ENCODE results near the gene GALNT18. TPM values are rescaled to one million over a fixed set of nuclear protein-coding genes. Genes with fewer than 3 reads are reported as not detected.

GALNT18 gene
- total RNA-seq, 2 experiments from 2014 or later: 0.69 to 0.71 TPM

DNA sequence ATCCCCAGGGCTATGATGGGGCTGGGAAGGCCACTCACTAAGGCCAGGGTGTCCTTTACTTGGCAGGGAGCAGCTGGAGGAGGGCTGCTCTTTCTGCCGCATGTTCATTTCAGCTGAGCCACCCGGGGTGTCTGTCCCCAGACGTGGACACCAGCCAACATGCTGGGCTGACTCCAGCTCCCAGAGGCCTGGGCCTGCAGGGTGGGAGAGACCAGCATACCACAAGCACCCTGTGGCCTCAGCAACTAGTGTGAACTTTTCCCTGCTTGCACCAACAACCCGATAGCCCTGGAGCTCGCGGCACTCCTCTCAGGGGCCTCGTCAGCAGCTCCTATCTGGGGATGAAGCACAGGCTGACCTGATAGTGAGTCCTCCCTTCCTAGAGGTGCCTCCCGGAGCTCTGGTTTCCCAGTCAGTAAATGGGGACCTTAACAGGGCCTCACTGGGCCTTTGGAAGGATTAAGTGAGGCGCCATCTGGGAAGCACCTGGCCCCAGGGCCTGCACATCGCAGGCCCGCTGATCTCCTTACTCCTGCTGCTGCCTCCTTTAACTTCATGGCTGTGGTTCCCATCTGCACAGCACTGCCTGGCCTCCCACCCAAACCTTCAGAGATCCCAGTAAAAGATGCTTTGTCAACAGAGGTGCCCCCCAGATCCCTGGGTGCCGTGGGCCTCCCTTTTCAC lies 83.4 kb downstream of the GALNT18 start:
- ChIA-PET CTCF (interaction anchor here (1.4 kb wide), 1 partner anchor 9 kb away, joined by 5 read pairs; no protein-coding TSS in a partner anchor), POLR2A (no interaction called here)
- no peak for DNase-seq
- Mint-ChIP-seq H3K36me3 (ENCODE audit: low read depth) (no peaks in the 10 kb centered on the region), H3K27ac (no peak overlapping the region), H3K4me1 (no peaks in the 10 kb centered on the region), H3K27me3 (no peaks in the 10 kb centered on the region), H3K4me3 (no peak overlapping the region), H3K9me3 (no peaks in the 10 kb centered on the region)

DNA sequence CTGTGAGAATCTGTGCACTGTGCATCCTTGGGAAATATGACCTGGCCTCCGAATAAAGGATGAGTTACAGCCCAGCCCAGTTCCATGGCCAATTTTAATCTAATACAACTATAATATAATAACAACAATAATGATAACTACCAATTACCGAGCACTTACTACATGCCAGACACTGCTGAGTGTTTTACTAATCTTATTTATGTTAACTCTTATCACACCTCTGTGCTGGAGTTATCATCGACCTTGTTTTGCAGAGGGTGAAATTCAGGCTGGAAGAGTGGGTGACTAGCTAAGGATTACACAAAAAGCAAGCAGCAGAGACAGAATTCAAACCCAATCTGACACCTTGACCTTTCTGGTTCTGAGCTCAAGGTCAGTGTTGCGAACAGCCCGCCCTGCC lies 83.9 kb downstream of the GALNT18 start:
- H3K4me3 Mint-ChIP-seq: no peak overlapping the region
- ChIA-PET CTCF (interaction anchor here (0.9 to 1.4 kb wide), 3 partner anchors 9 to 27 kb away, joined by 3 to 5 read pairs (median 4); no protein-coding TSS in a partner anchor), POLR2A (no interaction called here)
- H3K27me3 Mint-ChIP-seq: no peaks in the 10 kb centered on the region
- H3K4me1 Mint-ChIP-seq: no peaks in the 10 kb centered on the region
- no peak for DNase-seq
- H3K36me3 Mint-ChIP-seq (ENCODE audit: low read depth): no peaks in the 10 kb centered on the region
- H3K9me3 Mint-ChIP-seq: no peaks in the 10 kb centered on the region
- no peak overlapping the region for H3K27ac Mint-ChIP-seq

DNA sequence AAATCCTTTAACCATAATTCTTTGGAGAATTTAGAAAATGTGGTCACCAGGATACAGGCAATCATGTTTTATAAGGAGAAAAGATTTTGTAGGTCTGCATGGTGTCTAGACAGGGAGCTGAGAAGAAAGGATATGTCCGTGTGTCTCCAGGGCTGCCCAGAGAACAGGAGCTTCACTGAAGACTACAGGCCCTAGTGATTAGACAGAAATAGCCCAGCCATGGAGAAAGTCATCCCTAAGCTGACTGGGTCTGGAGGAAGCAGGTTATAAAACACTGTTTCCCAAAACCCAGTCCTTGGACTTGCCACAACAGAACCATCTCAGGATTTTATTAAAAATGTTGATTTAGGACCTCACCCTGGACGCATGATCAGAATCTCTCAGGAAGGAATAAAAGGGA lies 84.4 kb downstream of the GALNT18 start:
- no peak overlapping the region for H3K4me3 Mint-ChIP-seq
- H3K27ac Mint-ChIP-seq: no peak overlapping the region
- H3K4me1 Mint-ChIP-seq: no peaks in the 10 kb centered on the region
- ChIA-PET POLR2A (no interaction called here), CTCF (interaction anchor here (0.9 to 1.4 kb wide), 3 partner anchors 8 to 26 kb away, joined by 3 to 5 read pairs (median 4); no protein-coding TSS in a partner anchor)
- H3K36me3 Mint-ChIP-seq (ENCODE audit: low read depth): no peaks in the 10 kb centered on the region
- no peaks in the 10 kb centered on the region for H3K27me3 Mint-ChIP-seq
- H3K9me3 Mint-ChIP-seq: no peaks in the 10 kb centered on the region
- DNase-seq: no peak

DNA sequence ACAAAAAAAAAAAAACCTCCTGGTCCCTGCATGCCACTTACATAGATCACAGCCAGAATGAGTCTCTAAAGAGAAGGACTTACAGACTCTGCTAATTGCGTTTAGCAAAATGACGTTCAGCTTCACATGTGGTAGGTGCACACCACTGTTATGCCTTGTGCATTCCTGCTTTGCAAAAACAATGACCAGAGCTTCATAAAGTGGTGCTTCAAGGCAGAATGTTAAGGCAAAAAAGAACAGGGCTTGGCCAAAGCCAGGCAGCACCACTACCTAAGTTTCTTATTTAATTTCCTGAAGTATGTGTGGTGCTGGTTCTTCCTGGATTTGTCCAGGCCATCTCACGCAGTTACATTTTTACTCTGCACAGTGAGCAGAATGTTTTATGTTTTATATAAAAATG lies 85.2 kb downstream of the GALNT18 start:
- Mint-ChIP-seq H3K36me3 (ENCODE audit: low read depth) (no peaks in the 10 kb centered on the region), H3K4me3 (no peak overlapping the region), H3K27me3 (no peaks in the 10 kb centered on the region), H3K4me1 (no peaks in the 10 kb centered on the region), H3K27ac (no peak overlapping the region), H3K9me3 (no peaks in the 10 kb centered on the region)
- ChIA-PET POLR2A (interaction anchor here (0.6 kb wide), 1 partner anchor 1904 kb away, joined by 4 read pairs; no protein-coding TSS in a partner anchor), CTCF (interaction anchor here (1.1 kb wide), 1 partner anchor 19 kb away, joined by 4 read pairs; no protein-coding TSS in a partner anchor)
- no peak for DNase-seq

DNA sequence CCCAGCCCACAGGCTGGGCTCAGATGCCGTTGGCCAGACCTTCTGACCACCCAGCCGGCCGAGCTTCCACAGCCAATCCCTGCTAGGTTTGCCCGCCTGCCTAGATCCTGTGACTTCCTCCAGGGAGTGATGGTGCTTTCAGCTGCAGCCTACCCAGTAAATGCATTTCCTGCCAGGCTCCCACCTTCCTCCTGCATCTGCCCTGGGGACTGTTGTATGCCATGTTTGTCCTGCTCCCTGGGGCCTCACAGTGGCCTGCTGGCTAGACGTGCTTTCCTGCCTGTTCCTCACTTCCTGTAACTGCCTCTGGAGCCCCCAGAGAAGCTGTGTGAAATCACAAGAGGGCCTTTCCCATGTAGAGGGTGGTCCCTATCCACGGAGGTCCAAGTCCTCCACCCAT lies 86.2 kb downstream of the GALNT18 start:
- Mint-ChIP-seq H3K9me3 (no peaks in the 10 kb centered on the region), H3K27ac (no peak overlapping the region), H3K36me3 (ENCODE audit: low read depth) (no peaks in the 10 kb centered on the region), H3K4me1 (no peaks in the 10 kb centered on the region), H3K27me3 (no peaks in the 10 kb centered on the region), H3K4me3 (no peak overlapping the region)
- POLR2A ChIA-PET: no interaction called here
- CTCF ChIA-PET: no interaction called here
- DNase-seq: no peak

DNA sequence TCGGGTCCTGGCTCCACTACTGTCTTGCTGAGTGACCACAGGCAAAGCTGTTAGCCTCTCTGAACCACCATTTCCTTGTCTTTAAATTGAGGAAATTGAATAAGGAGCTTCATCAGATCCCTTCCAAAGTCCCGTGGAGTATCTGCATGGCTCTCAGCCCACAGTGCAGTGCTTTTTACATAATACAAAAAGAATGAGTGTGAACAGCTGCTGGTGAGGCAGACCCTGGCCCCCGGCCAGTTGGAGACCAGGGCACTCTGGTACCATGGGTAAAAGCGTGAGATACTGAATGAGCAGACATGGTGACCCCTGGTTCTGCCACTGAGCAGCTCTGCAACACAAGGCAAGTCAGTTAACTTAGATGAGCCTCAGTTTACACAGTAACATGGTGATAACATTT lies 86.8 kb downstream of the GALNT18 start:
- CTCF ChIA-PET: no interaction called here
- no peaks in the 10 kb centered on the region for H3K27me3 Mint-ChIP-seq
- H3K27ac Mint-ChIP-seq: no peak overlapping the region
- H3K4me3 Mint-ChIP-seq: no peak overlapping the region
- POLR2A ChIA-PET: no interaction called here
- H3K9me3 Mint-ChIP-seq: no peaks in the 10 kb centered on the region
- no peak for DNase-seq
- H3K4me1 Mint-ChIP-seq: no peaks in the 10 kb centered on the region
- no peaks in the 10 kb centered on the region for H3K36me3 Mint-ChIP-seq (ENCODE audit: low read depth)

DNA sequence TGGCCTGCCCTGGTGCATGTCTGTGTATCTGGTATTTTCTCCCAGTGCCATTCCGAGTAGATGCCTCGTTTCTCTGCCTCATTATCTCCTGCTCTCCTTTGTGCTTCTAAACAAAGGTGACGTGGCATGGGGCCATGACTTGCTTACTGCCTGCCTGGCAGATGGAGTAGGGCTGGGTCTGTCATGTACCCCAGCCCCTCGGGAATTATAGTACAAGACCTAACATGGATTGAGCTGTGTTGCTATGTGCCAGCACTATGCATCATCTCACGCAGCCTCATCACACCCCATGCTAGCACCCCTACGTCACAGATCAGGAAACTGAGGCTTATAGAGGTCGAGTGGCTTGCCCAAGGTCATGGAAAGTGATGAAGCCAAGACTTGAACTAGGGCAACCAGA lies 88.1 kb downstream of the GALNT18 start:
- Mint-ChIP-seq H3K36me3 (ENCODE audit: low read depth) (no peaks in the 10 kb centered on the region), H3K4me3 (no peak overlapping the region), H3K27ac (no peak overlapping the region), H3K9me3 (no peaks in the 10 kb centered on the region), H3K4me1 (no peaks in the 10 kb centered on the region), H3K27me3 (no peaks in the 10 kb centered on the region)
- DNase-seq: no peak
- ChIA-PET CTCF (no interaction called here), POLR2A (no interaction called here)

DNA sequence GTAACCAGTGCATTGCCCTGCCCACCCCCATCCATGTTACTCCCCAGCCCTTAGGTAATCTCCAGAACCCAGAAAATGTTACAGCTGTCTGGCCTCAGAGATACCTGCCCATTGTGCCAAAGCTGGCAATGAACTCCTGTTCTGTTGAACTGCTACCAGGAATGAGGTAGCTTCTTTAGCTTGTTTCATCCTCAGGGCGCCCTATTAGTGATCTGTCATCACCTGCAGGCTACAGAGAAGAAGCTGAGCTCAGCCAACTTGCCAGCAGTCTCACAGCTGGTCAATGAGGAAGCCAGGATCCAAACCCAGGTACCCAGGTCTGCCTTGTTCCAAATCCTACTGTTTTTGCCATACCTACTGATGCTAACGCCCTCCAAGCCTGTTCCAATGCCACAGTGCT lies 88.7 kb downstream of the GALNT18 start:
- Mint-ChIP-seq H3K4me3 (no peak overlapping the region), H3K27me3 (no peaks in the 10 kb centered on the region), H3K9me3 (no peaks in the 10 kb centered on the region), H3K27ac (no peak overlapping the region), H3K4me1 (no peaks in the 10 kb centered on the region), H3K36me3 (ENCODE audit: low read depth) (no peaks in the 10 kb centered on the region)
- CTCF ChIA-PET: no interaction called here
- no peak for DNase-seq
- POLR2A ChIA-PET: no interaction called here

DNA sequence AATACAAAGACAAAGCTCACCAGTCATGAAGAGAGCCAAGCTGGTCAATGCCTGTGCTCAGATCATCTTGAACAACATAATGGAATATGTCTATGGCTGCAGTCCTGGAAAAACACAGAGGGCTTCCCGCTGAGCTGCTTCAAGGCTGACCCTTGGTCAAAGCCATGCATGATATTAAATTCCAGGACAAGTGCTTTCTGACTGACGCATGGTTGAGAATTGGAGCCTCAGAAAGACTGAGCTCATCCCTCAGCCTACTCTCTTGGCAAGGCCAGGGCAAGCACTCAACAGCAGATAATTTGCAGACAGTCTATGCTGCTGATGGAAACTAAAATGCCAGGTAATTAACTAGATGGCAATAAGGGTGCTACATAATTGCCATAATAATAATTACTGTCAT lies 89.2 kb downstream of the GALNT18 start:
- no peak for DNase-seq
- Mint-ChIP-seq H3K4me1 (no peaks in the 10 kb centered on the region), H3K36me3 (ENCODE audit: low read depth) (no peaks in the 10 kb centered on the region), H3K9me3 (no peaks in the 10 kb centered on the region), H3K4me3 (no peak overlapping the region), H3K27ac (no peak overlapping the region), H3K27me3 (no peaks in the 10 kb centered on the region)
- POLR2A ChIA-PET: no interaction called here
- CTCF ChIA-PET: no interaction called here

DNA sequence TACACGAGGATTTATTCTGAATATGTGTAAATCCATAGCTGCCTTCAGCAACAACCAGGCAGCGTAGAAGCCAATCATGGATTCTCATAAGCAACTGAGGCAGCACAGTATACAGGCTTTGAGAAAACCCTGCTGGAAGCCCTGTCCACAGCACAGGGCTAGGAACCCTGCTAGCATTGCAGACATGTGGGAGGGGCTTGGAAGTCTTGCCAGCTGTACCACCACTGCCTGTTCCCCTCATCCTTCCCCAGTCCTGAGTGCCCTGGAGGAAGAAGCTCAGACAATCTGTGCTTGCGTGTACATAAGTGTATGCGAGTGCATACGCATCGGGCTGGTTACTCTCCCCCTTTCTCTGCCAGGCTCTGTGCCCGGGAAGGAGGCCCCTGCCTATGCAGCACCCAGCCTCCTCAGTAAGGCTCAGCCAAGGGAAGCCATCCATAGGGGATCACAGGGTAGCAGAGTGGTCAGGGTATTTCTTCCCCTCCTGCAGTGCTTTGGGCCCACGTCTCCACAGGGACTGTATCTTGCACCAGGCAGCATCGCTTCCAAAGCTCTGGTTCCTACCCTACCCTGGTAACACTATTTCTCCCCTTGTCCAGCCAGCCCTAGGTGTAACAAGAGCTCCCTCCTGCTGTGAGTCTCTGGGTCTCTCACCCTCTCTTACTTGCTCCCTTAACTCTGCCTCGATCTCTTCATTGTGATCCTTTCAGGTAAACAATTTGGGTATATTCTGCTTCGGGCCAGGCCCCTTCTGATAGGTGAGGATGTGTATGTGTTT lies 90.5 kb downstream of the GALNT18 start:
- DNase-seq: no peak
- Mint-ChIP-seq H3K27me3 (no peaks in the 10 kb centered on the region), H3K4me1 (no peaks in the 10 kb centered on the region), H3K36me3 (ENCODE audit: low read depth) (no peaks in the 10 kb centered on the region), H3K9me3 (no peaks in the 10 kb centered on the region), H3K27ac (no peak overlapping the region), H3K4me3 (no peak overlapping the region)
- POLR2A ChIA-PET: no interaction called here
- CTCF ChIA-PET: no interaction called here

DNA sequence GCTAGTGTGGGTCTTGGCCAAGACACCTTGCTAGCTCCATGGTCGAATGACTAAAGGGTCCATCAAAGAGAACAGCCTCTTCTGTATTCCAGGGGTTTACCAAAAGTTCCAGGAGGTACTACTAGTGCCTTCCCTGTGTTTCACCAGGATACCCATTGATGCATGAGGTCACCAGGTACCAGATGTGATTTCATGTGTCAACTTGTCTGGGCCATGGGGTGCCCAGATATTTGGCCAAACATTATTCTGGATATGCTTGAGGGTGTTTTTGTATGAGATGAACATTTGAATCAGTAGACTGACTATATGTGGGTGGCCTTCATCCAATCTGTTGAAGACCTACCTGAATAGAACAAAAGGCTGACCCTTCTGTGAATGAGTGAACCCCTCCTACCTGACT lies 92.8 kb downstream of the GALNT18 start:
- DNase-seq: no peak
- Mint-ChIP-seq H3K27me3 (no peaks in the 10 kb centered on the region), H3K4me1 (no peaks in the 10 kb centered on the region), H3K9me3 (no peaks in the 10 kb centered on the region), H3K36me3 (ENCODE audit: low read depth) (no peaks in the 10 kb centered on the region), H3K27ac (no peak overlapping the region), H3K4me3 (no peak overlapping the region)
- POLR2A ChIA-PET: no interaction called here
- CTCF ChIA-PET: interaction anchor here (1.5 kb wide), 1 partner anchor 9 kb away, joined by 5 read pairs; no protein-coding TSS in a partner anchor

DNA sequence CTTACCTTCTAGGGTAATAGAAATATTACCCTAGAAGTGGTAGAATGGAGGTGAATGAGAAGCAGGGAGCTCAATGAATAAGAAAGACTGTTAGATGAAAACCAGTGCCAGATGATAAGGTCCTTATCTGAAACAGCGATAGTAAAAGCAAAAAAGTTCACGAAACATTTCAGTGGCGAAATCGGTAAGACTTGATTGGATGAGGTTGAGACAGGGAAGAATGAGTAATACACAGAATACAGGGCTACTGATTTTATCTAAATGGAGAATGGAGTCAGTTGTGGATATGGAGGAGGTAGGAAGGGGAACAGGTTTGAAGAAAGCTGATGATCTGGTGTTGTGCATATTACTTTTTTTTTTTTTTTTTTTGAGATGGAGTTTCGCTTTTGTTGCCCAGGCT lies 96.5 kb downstream of the GALNT18 start:
- DNase-seq: no peak
- Mint-ChIP-seq H3K4me1 (peaks cover 2% of the 10 kb centered on the region), H3K9me3 (no peaks in the 10 kb centered on the region), H3K4me3 (no peak overlapping the region), H3K36me3 (ENCODE audit: low read depth) (no peaks in the 10 kb centered on the region), H3K27ac (no peak overlapping the region), H3K27me3 (no peaks in the 10 kb centered on the region)
- ChIA-PET POLR2A (no interaction called here), CTCF (interaction anchor here (0.6 kb wide), 2 partner anchors 67 to 542 kb away, joined by 3 read pairs; no protein-coding TSS in a partner anchor)

DNA sequence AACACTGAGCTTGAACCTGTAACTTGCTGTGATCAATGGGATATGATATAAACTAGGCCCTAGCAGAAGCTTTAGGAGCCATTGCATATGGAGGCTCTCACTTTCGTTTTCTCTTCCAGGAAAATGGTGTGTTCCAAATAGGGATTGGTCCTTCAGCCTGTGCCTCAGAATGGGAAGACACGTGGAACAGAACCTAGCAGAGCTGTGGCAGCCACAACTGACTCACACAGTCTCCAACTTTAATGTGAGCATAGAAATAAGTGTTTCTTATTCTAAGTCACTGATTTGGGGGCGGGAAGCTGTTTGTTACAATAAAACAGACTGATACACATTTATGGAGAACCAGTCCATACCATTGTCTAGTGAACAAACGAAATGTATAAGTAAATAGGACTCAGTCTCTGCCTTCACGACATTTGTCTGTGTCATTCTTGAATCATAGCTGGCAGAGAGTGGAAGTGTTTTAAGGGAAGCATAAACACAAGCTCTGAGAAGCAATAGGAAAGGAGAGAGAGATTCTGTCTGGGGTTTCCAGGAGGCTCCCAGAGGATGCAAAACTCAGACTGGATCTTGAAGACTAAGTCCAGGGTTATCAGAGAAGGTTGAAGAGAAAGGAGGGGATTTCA lies 97.3 kb downstream of the GALNT18 start:
- DNase-seq: no peak
- no peak overlapping the region for H3K27ac Mint-ChIP-seq
- no peaks in the 10 kb centered on the region for H3K27me3 Mint-ChIP-seq
- POLR2A ChIA-PET: no interaction called here
- H3K4me1 Mint-ChIP-seq: peaks cover 2% of the 10 kb centered on the region
- H3K4me3 Mint-ChIP-seq: no peak overlapping the region
- H3K9me3 Mint-ChIP-seq: no peaks in the 10 kb centered on the region
- CTCF ChIA-PET: interaction anchor here (0.6 kb wide), 1 partner anchor 27 kb away, joined by 3 read pairs; no protein-coding TSS in a partner anchor
- no peaks in the 10 kb centered on the region for H3K36me3 Mint-ChIP-seq (ENCODE audit: low read depth)
